ENCODE results near the gene CYRIA.

CYRIA gene

GRCh38 chr2:16639431-16639830 lies 26.2 kb downstream of the CYRIA start:
- no peak overlapping the region for H3K4me3 ChIP-seq (ENCODE audit: low read length)
- no peak for DNase-seq (ENCODE audit: low read depth)
- TF ChIP-seq CTCF (conservative IDR thresholded peaks at IDR 0.05; ENCODE audit: low read depth, low read length): no peak

GRCh38 chr2:16638946-16639345 lies 26.7 kb downstream of the CYRIA start:
- TF ChIP-seq CTCF (conservative IDR thresholded peaks at IDR 0.05; ENCODE audit: low read depth, low read length): no peak
- H3K4me3 ChIP-seq (ENCODE audit: low read length): no peak overlapping the region
- no peak for DNase-seq (ENCODE audit: low read depth)

GRCh38 chr2:16637304-16637703 lies 28.3 kb downstream of the CYRIA start:
- no peak for TF ChIP-seq CTCF (conservative IDR thresholded peaks at IDR 0.05; ENCODE audit: low read depth, low read length)
- no peak overlapping the region for H3K4me3 ChIP-seq (ENCODE audit: low read length)
- DNase-seq (ENCODE audit: low read depth): no peak

- no peak overlapping the region for H3K4me3 ChIP-seq (ENCODE audit: low read length)
- no peak for DNase-seq (ENCODE audit: low read depth)
- TF ChIP-seq CTCF (conservative IDR thresholded peaks at IDR 0.05; ENCODE audit: low read depth, low read length): no peak
These were observed 29.6 kb downstream of the CYRIA start for GRCh38 chr2:16635791-16636699.

GRCh38 chr2:16633621-16634430 lies 31.8 kb downstream of the CYRIA start:
- no peak for TF ChIP-seq CTCF (conservative IDR thresholded peaks at IDR 0.05; ENCODE audit: low read depth, low read length)
- no peak overlapping the region for H3K4me3 ChIP-seq (ENCODE audit: low read length)
- DNase-seq (ENCODE audit: low read depth): peak; percentile 87

GRCh38 chr2:16632598-16632997 lies 33.0 kb downstream of the CYRIA start:
- no peak overlapping the region for H3K4me3 ChIP-seq (ENCODE audit: low read length)
- no peak for DNase-seq (ENCODE audit: low read depth)
- TF ChIP-seq CTCF (conservative IDR thresholded peaks at IDR 0.05; ENCODE audit: low read depth, low read length): no peak

Data from retinal pigment epithelial cell (primary cell).